ENCODE results near the gene RESF1.
"Not testable (repeated sequence)": the region's sequence is repeated elsewhere in the genome, so short reads cannot be mapped to it uniquely, and the experiment has no call there.

Gene RESF1, protein sequence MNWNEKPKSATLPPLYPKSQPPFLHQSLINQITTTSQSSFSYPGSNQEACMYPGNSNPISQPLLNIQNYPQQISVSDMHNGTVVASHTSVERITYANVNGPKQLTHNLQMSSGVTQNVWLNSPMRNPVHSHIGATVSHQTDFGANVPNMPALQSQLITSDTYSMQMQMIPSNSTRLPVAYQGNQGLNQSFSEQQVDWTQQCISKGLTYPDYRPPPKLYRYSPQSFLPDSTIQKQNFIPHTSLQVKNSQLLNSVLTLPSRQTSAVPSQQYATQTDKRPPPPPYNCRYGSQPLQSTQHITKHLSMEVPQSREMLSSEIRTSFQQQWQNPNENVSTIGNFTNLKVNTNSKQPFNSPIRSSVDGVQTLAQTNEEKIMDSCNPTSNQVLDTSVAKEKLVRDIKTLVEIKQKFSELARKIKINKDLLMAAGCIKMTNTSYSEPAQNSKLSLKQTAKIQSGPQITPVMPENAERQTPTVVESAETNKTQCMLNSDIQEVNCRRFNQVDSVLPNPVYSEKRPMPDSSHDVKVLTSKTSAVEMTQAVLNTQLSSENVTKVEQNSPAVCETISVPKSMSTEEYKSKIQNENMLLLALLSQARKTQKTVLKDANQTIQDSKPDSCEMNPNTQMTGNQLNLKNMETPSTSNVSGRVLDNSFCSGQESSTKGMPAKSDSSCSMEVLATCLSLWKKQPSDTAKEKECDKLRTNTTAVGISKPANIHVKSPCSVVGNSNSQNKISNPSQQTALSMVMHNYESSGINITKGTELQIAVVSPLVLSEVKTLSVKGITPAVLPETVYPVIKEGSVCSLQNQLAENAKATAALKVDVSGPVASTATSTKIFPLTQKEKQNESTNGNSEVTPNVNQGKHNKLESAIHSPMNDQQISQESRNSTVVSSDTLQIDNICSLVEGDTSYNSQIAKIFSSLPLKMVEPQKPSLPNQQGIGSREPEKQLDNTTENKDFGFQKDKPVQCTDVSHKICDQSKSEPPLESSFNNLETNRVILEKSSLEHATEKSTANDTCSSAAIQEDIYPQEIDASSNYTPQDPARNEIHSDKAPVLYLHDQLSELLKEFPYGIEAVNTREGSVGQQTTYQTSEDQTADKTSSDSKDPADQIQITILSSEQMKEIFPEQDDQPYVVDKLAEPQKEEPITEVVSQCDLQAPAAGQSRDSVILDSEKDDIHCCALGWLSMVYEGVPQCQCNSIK (N-terminal part only)

DNA sequence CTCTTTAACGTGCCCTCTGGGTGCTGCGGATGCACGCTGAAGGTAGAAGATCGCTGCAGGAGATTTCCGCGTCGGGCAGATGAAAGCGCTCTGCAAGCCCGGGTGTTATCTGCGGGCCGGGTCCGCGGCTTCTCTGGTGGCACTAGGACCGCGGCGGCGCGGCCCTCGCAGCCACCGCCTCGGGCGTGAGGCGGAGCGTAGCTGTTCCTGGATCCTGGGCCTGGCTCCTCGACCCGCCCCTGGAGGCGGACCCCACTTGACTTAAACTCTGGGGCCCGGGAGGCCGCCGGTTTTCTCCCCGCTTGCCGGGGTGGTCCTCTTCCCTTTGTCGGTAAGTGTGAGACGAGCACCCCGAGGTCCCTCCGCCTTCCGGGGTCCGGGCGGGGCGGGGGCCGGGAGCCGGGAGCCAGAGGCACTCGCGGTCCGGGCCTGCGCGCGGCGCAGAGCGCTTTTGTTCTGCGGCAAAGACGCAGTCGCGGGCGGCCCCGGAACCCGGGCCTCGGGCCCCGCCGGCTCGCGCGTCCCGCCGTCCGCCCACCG, at the start of gene RESF1:
Gene RESF1 (plus strand): TSS at position 255 of the 540 bp plus-strand sequence. CDS start 21,541 bp downstream, outside the sequence.
- DNase-seq: peak in 1 of 2 experiments; percentile 63

DNA sequence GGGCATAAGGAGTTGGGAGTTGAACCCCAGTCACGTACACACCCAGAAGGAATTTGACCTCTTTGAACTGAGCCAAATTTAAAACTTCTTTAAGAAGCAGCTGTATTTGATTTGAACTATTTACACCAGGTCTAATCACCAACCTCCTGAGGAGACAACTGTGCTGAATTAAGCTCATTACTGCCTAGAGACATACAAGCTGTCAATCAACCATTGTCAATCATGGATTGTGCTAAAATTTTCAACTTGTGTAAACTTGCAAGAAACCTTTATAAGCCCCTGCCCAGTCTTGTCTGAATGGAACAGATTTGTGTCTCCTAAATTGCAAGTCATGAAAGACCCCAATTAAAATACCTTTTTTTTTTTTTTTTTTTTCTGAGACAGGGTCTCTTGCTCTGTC, 44.3 kb upstream of the RESF1 start:
- no peak for DNase-seq

DNA sequence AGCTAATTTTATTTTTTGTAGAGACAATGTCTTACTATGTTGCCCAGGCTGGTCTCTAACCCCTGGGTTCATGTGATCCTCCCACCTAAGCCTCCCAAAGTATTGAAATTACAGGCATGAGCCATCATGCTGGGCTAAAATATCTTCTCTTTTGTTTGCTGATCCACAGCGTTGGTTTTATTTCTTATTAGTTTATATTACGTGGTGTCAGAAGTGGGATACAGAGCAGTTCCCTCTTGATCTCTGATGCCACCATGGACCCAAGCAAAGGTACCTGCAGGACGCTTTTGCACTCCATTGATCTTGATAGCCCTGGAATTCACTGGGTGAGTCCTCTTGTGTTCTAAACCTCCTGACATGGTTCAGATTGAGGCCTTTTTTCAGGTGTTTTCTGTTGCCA, 43.8 kb upstream of the RESF1 start:
- no peak for DNase-seq

DNA sequence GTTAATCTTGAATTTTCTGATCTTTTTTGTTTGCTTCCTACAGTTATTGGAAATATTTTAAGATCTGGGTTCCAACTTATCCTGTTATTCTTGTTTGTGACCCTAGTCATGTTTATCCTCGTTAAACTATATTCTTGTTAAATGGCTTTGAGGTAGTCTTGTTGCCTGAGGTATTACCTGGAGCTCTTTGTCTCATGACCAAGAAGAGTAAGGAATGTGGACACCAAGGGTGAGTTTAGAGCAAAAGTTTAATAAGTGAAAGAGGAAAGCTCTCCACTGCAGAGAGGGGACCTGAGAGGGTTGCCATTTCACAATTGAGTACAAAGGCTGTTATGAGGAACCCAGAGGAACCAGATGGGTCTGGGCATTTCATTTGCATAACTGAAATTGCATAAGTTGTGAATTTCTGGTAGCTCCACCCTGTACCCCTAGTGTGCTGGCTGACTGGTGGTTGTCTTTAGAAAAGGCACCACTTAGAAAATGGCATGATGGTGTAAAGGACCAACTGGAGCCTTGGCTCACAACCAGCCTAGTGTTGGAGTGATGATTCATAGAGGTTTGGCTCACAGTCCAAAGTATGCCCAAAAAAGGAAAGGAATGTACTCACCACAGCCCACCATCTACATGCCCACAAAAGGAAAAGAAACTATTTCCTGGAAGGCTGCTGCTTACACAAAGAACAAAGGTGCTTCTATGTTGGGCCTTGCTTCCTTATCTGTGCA, 36.7 kb upstream of the RESF1 start:
- no peak for DNase-seq

DNA sequence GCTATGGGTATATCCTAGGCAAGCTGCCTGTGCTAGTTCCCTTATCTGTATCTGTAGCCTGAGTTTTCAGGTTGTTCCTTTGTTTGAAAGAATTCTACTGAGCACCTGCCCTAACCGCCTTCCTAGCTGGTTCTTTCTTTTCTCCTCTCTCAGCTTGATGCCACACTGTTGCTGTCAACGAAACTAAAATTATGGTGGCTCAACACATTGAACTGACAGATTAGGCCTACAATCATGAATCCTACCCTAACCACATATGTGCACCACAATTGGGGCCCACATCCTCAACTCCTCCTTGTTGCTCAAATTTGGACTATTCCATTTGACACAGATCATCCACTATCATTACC, 36.2 kb upstream of the RESF1 start:
- DNase-seq: no peak

DNA sequence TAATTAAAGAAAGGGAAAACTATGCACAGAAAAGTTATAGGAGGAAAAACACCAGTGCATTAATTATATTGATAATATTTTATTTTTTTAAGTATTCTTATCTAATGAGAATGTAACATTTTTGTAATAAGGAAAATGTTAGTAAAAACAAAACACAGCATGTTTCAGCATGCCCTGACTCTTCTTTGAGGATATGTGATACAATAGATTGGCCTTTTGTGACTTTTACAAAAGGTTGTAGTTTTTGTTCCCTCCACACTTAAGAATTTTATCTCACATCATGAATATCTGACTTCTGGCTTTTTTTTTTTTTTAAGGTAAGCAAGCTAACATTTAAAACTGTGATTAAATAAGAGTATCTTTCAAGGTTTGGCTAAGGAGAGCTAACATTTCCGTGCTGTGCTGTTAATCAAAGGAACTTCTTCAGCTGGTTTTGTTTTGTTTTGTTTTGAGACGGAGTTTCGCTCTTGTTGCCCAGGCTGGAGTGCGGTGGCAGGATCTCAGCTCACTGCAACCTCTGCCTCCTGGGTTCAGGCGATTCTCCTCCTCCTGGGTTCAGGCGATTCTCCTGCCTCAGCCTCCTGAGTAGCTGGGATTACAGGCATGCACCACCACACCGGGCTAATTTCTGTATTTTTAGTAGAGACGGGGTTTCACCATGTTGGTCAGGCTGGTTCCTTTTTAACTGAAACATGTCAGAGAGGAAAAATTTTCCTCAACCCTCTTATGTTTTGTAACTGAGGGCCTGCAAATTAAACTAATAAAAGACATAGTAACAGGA, 30.8 kb upstream of the RESF1 start:
- DNase-seq: no peak

DNA sequence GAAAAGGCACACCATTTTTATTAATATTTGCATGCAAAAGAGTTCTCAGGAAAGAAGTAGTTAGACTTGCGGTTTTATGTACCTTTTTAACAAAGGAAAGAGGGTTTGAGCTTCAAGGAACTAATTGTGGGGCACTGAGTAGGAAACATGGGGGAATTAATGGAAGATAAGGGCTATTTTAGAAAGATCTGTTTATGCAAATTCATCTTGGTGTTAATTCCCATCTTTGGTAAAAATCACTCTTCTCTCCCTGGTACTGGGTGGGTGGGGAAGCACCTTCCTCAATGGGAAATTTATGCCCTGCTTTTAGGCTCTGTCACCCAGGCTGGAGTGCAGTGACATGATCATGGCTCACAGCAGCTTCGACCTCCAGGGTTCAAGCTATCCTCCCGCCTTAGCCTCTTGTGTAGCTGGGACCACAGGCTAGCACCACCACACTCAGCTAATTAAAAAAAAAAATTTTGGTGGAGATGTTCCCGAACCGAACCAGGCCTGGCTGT, 30.1 kb upstream of the RESF1 start:
- no peak for DNase-seq

DNA sequence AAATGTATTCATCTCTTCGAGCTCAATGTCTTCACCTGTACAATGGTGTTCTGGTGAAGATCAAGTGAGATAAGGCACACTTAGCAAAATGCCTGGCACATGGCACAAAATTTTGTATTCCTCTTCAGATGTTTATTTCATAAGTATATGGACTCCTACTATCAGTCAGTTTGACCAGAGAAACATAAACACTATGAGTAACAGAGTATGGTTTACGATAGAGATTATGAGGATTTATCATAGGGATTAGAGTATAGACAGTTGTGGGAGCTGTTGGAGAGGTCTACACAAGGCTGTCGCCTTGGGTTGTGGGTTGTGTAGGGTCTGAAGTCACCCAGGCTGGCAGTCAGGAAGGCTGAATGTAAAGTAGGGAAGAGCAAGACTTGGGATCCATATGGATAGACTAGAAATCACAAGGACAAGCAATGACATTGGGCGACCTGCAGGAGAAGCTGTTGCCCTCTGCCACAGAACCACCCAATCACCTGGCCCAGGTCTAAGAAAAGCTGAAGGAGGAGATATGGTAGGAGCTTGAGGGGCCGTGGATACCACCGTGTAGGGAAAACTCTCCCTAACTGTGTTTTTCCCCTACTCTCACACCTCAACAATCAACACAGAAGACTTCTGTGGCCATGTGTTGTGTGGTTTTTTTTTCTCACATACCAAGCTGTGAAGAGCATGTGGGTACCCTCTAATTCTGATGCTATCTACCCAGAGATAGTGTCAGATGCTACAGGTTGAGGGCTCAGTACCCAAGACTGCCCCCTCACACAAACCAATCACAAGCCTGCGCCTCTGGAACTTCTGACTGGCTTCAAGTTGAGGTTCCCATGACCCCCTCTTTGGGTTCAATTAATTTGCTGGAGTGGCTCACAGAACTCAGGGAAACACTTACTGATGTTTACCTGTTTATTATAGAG, 27.2 kb upstream of the RESF1 start:
- no peak for DNase-seq

DNA sequence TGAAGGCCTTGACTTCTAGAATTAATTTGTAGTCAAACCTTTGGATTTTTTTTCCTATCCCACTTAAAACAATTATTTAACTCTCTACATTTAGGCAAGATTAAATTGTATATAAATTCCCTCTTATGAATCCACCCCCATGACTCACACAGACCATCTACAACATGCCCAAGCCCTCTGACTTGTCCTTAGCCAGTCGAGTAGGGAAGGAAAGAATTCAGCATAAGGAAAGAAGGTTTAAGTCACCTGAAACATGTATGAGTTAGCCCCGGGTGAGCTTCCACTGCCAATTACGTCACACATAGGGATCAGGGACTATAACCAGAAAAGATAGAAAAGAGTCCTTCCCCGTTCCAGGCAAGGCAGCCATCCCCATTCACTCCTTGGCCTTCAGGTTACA, 14.9 kb upstream of the RESF1 start:
- DNase-seq: no peak

DNA sequence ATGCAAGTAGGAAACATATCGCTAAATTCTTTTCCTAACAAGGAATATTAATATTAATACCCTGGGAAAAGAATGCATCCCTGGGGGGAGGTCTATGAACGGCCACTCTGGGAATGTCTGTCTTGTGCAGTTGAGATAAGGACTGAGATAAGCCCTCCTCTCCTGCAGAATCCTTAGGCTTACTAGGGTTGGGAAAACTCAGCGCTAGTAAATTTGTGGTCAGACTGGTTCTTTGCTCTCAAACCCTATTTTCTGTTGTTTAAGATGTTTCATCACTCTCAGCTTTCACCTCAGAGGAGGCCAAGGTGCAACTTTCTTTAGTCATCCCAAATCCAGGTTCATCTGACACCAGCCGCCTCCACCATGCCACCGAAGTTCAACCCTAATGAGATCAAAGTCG, 11.2 kb upstream of the RESF1 start:
- no peak for DNase-seq

DNA sequence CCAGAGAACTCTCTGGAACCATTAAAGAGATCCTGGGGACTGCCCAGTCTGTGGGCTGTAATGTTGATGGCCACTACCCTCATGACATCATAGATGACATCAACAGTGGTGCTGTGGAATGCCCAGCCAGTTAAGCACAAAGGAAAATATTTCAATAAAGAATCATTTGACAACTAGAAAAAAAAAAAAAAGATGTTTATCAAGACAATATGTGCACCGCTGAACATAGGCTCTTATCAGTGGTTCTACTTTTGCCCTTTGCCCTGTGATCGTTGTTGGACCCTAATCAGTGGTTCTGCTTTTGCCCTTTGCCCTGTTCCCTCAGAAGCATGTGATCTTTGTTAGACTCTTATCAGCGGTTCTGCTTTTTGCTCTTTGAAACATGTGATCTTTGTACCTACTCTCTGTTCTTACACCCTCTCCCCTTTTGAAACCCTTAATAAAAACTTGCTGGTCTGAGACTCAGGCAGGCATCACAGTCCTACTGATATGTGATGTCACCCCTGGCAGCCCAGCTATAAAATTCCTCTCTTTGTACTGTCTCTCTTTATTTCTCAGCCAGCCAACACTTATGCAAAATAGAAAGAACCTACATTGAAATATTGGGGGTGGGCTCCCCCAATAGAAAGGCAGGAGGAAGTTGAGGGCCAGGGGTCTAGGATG, 10.4 kb upstream of the RESF1 start:
- DNase-seq: not testable (repeated sequence)

DNA sequence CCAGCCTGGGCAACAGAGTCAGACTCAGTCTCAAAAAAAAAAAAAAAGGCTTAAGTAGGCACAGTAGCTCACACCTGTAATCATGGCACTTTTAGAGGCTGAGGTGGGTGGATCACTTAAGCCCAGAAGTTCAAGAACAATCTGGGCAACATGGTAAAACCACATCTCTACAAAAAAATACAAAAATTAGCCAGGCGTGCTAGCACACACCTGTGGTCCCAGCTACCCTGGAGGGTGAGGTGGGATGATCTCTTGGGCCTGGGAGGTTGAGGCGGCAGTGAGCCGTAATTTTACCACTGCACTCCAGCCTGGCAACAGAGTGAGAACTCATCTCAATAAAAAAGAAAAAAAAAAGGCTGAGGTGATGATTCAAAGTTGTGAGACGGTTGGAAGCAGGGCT, 9.1 kb upstream of the RESF1 start:
- no peak for DNase-seq

DNA sequence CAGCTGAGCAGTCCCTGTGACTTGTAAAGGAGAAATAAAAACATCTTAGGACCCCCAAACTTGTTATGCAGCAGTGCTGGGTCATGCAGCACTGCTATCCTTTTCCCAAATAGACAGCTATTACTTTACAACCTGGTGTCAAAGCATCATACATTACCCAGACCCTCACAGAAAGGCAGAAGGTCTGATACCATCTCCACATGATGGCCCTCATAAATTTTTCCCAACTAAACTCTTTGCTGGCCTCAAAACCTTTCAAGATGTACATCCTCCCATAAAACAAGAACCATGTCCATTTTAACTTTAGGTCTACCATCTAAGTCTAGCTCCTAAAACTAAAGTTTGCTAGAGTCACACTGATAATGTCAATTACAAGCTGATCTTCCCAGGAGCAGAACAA, 8.7 kb upstream of the RESF1 start:
- DNase-seq: no peak

DNA sequence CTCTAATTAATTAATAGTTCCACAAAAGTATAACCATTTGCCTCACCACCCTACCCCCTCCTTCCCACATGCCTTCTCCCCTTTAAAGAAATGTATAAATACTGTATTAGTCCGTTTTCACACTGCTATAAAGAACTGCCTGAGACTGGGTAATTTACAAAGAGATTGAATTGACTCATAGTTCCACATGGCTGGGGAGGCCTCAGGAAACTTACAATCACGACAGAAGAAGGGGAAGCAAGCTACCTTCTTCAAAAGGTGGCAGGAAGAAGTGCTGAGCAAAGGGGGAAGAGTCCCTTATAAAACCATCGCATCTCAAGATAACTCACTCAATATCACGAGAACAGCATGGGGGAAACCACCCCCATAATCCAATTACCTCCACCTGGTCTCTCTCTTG, 8.2 kb upstream of the RESF1 start:
- DNase-seq: no peak

DNA sequence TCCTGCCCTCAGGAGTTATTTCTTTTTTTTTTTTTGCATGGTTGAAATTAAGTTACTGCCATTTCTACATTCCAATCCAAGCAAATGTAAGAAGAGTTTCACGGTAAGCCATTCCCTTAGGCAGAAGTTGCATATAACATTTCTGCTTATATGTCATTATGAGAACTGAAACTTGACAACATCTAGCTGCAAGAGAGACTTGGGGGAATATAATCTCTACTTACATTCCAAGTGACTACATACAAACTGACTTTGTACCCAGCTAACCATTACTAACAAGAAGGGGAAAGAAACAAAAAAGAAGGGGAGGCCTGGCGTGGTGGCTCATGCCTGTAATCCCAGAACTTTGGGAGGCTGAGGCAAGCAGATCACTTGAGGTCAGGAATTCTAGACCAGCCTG, 7.3 kb upstream of the RESF1 start:
- no peak for DNase-seq

DNA sequence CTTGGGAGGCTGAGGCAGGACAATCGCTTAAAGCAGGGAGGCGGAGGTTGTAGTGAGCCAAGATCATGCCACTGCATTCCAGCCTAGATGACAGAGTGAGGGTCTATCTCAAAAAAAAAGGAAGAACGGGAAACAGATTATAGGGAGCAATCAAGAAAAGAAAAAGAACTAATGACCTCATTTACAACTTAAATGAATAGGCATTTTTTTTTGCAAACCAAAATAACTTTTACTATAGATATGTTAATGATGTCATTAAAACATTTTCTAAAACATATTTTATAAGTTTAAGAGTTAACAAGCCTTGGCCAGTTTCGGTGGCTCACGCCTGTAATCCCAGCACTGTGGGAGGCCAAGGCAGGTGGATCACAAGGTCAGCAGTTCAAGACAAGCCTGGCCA, 6.8 kb upstream of the RESF1 start:
- DNase-seq: no peak

DNA sequence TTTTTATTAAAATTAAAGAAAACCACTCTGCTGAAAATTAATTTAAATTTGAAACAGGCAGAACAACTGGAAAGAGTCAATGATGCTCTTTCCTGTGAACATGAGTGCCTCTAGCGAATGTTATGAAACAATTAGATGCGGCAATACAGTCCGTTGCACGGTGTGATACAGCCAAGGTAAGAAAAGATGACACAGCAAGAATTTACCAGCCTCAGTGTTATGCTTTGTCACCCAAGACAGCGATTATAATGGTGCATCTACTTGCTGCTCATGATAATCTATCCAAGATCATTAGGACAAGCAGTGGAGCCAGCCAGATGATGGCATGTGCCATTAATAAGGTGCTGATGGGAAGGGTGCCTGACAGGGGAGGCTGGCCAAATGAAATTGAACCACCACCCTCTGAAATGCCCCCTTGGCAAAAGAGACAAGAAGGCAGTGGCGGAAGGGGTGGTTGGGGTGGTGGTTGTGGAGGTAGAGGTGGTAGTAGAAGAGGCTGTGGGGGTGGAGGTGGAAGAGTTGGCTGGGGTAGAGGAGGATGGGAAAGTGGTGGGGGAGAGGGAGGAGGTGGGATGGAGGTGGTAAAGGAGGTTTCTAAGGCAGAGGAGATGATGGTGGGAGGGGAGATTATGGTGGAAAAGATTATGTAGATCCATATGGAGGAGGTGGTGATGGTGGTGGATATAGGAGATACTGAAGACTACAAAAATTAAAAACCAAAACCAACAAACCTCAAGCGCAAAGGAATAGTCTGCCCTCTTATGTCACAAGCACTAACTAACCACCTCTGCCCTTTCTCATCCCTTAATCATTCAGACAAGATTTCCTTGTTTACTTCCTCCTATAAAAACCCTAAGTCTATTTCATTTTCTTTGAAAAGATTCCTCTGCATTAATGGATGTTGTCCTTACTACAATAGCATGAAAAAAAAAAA, 4.0 kb upstream of the RESF1 start:
- no peak for DNase-seq

DNA sequence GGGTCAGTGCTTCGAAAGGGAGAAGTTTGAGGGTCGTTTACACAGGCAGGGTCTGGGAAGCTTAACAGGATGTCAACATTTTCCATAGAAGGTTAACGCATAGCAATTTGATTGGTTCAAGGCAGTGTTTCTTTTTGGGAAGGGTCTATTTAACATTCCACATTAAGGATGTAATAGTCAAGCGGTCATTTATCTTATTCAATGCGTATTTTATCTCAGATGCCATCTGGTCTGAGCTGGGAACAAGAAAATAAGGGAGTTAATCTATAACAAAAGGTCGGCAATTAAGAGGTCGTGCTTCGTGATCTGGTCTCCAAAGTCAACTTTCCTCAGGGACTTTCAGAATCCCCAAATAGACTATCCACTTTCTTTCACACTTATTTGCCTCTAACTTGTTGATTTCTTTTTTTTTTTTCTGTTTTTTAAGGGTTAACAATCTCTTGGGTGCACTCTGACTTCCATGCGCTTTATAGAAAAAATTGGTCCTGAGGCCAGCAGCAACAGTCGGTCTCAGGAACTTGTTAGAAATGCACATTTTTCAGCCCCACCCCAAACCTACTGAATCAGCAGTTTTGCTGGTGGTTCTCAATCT, 550 bp upstream of the RESF1 start:
- no peak for DNase-seq

Data from cerebellar nuclear complex (tissue), 1 donor.